GM12878 (cell line): ENCODE results near the gene GNA14. TPM values are rescaled to one million over a fixed set of nuclear protein-coding genes. Genes with fewer than 3 reads are reported as not detected.

Source experiments
- ATAC-seq: fragments of 200-7000 bp; cut with Tn5 transposase; 3 replicates; pipeline ENCODE4 v1.9.1; 2020; ENCODE audit warnings: mild to moderate bottlenecking, moderate library complexity
- BruUV-seq: library from RNA; stranded (reverse); fragments of 400-500 nt; replicated peaks from 2 replicates; lab custom pipeline; 2021; lab: Mats Ljungman, UMichigan
- CTCF ChIA-PET: fragments of 300-600 bp; sonication (Branson Sonifier 250); formaldehyde crosslinking; extraction: SDS; loops from one replicate; lab custom pipeline; 2021; ENCODE audit warnings: inconsistent platforms; lab: Yijun Ruan, JAX
- POLR2A ChIA-PET: fragments of 350-600 bp; formaldehyde crosslinking; extraction: SDS; loops from one replicate; lab custom pipeline; 2021; ENCODE audit warnings: inconsistent platforms; lab: Charles Lee
- RAD21 ChIA-PET: fragments of 300-600 bp; sonication (Branson Sonifier 250); formaldehyde crosslinking; loops from one replicate; lab custom pipeline; 2023; ENCODE audit warnings: antibody characterized with exemption; ENCODE audit not compliant: unreplicated experiment; lab: Charles Lee
- SMC1A ChIA-PET: fragments of 300-600 bp; sonication (Branson Sonifier 250); formaldehyde crosslinking; loops from one replicate; lab custom pipeline; 2023; ENCODE audit not compliant: unreplicated experiment, uncharacterized antibody; lab: Charles Lee
- DNase-seq: peaks from one replicate; pipeline ENCODE4 v3.0.0-alpha.2; 2011; ENCODE audit warnings: low read depth, low spot score
- FAIRE-seq: peaks from 3 replicates; lab custom pipeline; 2011; peaks lifted over from hg19 to GRCh38; lab: Jason Lieb, UNC
- H2AFZ ChIP-seq: 2 replicates; pipeline ENCODE4 v1.6.0; 2011; ENCODE audit warnings: low read depth, low read length, control low read depth; ENCODE audit not compliant: control insufficient read depth
- H3K27ac ChIP-seq: 2 replicates; pipeline ENCODE4 v1.5.1; 2011; ENCODE audit warnings: control low read depth; ENCODE audit not compliant: control insufficient read depth, insufficient read depth
- H3K27me3 ChIP-seq, 2 experiments: replicated peaks in 1 of 2; 2 replicates each; pipeline versions ENCODE4 v1.6.0 to v1.6.1; 2011; ENCODE audit warnings: low read length in 1 of 2; ENCODE audit not compliant: control insufficient read depth in 2 of 2, insufficient read depth in 2 of 2
- H3K36me3 ChIP-seq, 2 experiments: 2 replicates each; pipeline ENCODE4 v1.5.1; 2011; ENCODE audit warnings: low read length in 1 of 2; ENCODE audit not compliant: control insufficient read depth in 2 of 2, insufficient read depth in 2 of 2
- H3K4me1 ChIP-seq: 2 replicates; pipeline ENCODE4 v1.6.1; 2011; ENCODE audit warnings: mild to moderate bottlenecking, low read length, moderate library complexity, mixed read lengths; ENCODE audit not compliant: control insufficient read depth, insufficient read depth
- H3K4me2 ChIP-seq: 2 replicates; pipeline ENCODE4 v1.6.0; 2011; ENCODE audit warnings: control low read depth; ENCODE audit not compliant: control insufficient read depth, insufficient read depth
- H3K4me3 ChIP-seq: fragments of 200-600 bp; sonication (generic); 2 replicates; pipeline ENCODE4 v1.5.1; 2016
- H3K79me2 ChIP-seq: 2 replicates; pipeline ENCODE4 v1.6.0; 2011; ENCODE audit warnings: low read length; ENCODE audit not compliant: control insufficient read depth, insufficient read depth
- H3K9ac ChIP-seq: 2 replicates; pipeline ENCODE4 v1.8.0; 2011; ENCODE audit warnings: low read length, control low read depth, mixed read lengths; ENCODE audit not compliant: control insufficient read depth, insufficient read depth
- H3K9me3 ChIP-seq: replicated peaks from 3 replicates; pipeline ENCODE4 v1.5.1; 2011; ENCODE audit warnings: mild to moderate bottlenecking, low read length; ENCODE audit not compliant: control insufficient read depth, insufficient read depth
- H4K20me1 ChIP-seq: 2 replicates; pipeline ENCODE4 v1.6.0; 2011; ENCODE audit not compliant: control insufficient read depth, insufficient read depth
- CREM ChIP-seq: IDR thresholded peaks from 2 replicates; pipeline ENCODE4 v1.6.1; 2014; ENCODE audit warnings: antibody characterized with exemption, low read depth
- HCFC1 ChIP-seq: fragments of 150-350 bp; IDR thresholded peaks from 2 replicates; pipeline ENCODE4 v1.6.1; 2014; ENCODE audit warnings: low read length
- IRF4 ChIP-seq: IDR thresholded peaks from 2 replicates; pipeline ENCODE4 v1.6.1; 2011; ENCODE audit warnings: low read depth, low read length
- MEF2B ChIP-seq: fragments of 450-650 bp; IDR thresholded peaks from 2 replicates; pipeline ENCODE4 v1.6.1; 2018; ENCODE audit warnings: mild to moderate bottlenecking, moderate library complexity; ENCODE audit not compliant: partially characterized antibody, poor library complexity, severe bottlenecking
- MTA2 ChIP-seq: fragments of 450-650 bp; IDR thresholded peaks from 2 replicates; pipeline ENCODE4 v1.6.1; 2016; ENCODE audit warnings: low read depth, mild to moderate bottlenecking, moderate library complexity
- NFIC ChIP-seq: IDR thresholded peaks from 2 replicates; pipeline ENCODE4 v1.6.1; 2012; ENCODE audit warnings: low read depth, mild to moderate bottlenecking, inconsistent platforms, low read length, moderate library complexity
- PML ChIP-seq: IDR thresholded peaks from 2 replicates; pipeline ENCODE4 v1.6.1; 2012; ENCODE audit warnings: low read length, inconsistent platforms
- TCF12 ChIP-seq: IDR thresholded peaks from 2 replicates; pipeline ENCODE4 v1.6.1; 2011; ENCODE audit warnings: low read depth, mild to moderate bottlenecking, low read length
- YY1 ChIP-seq: IDR thresholded peaks from 2 replicates; pipeline ENCODE4 v1.6.1; 2011; ENCODE audit warnings: low read depth, mild to moderate bottlenecking, low read length
- ZNF24 ChIP-seq: fragments of 450-650 bp; IDR thresholded peaks from 2 replicates; pipeline ENCODE4 v1.6.1; 2017; ENCODE audit warnings: antibody characterized with exemption, mild to moderate bottlenecking
- ZNF622 ChIP-seq: fragments of 450-650 bp; IDR thresholded peaks from 2 replicates; pipeline ENCODE4 v1.6.1; 2017; ENCODE audit warnings: mild to moderate bottlenecking, inconsistent platforms
- in situ Hi-C: fragments of 300-500 bp; cut with MboI; formaldehyde crosslinking; loops from 9 replicates; pipeline ENCODE4 v1.14.3; 2018; ENCODE audit warnings: mixed read lengths
- intact Hi-C: fragments of 100-400 bp; cut with micrococcal nuclease; formaldehyde crosslinking; loops from one replicate; pipeline ENCODE4 v1.14.2; 2022; ENCODE audit not compliant: unreplicated experiment
- polyA plus RNA-seq, 11 experiments: library from polyadenylated mRNA; depleted of rRNA in 4 of 11; unstranded in 6 of 11; stranded (reverse) in 5 of 11; fragments of >200 nt; fragmentation: Nextera tagmentation in 4 of 11; fragmentation: Illumina TruSeq in 1 of 11; extraction: Ambion mirVana in 4 of 11; extraction: Trizol in 1 of 11; gene quantifications; 1 replicate in 1 of 11; 2 replicates in 10 of 11; pipeline versions ENCODE4 v1.2.1 to v1.2.3, GENCODE V29; 2011 to 2016; ENCODE audit warnings: inconsistent platforms in 2 of 11, missing spikeins in 2 of 11, low read depth in 1 of 11
- total RNA-seq, 4 experiments: library from RNA; depleted of rRNA in 3 of 4; stranded (reverse); fragments of >200 nt in 3 of 4; fragmentation: Illumina TruSeq in 1 of 4; extraction: Trizol in 1 of 4; gene quantifications; 2 replicates each; pipeline versions ENCODE4 v1.2.1 to v1.2.3, GENCODE V29; 2013 to 2021
- TF ChIP-seq, protein P1 (sequence below): fragments of 450-650 bp; IDR thresholded peaks from 2 replicates; pipeline ENCODE4 v1.6.1; 2017; ENCODE audit warnings: antibody characterized with exemption, mild to moderate bottlenecking, moderate library complexity

Gene GNA14
- total and polyA plus RNA-seq, 10 of the 15 experiments (the other 5 are each of a cell fraction or from before 2014, with no cell fraction given) = 0.17 TPM; not detected in 9

DNA sequence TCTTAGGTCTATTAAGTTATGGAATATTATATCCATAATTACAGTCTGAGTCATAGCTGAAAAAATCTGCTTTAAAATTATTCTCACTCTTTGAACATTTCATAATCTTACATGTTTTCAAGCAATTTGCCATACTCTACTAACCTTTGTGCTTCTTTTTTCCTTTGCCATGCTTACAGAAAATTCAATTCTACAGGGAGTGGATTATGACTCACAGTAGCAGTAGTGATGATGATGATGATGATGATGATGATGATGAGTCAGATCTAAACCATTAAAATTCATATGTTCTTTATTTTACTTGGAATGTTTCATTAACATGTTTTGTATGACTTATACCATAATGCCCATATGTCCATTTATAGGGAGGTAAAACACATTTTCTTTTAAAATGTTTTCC is 263.7 kb downstream of the GNA14 start:
- no peak for FAIRE-seq
- Histone ChIP-seq H3K4me1 (no peaks in the 10 kb centered on the region), H4K20me1 (no peaks in the 10 kb centered on the region), H3K4me2 (no peak overlapping the region), H3K4me3 (no peak overlapping the region), H3K27me3 (no peaks in the 10 kb centered on the region), H3K27ac (no peak overlapping the region), H3K36me3 (peaks cover 0 to 3% of the 10 kb centered on the region in 2 experiments; a peak in 1 of 4 replicates), H3K79me2 (no peaks in the 10 kb centered on the region), H3K9ac (no peak overlapping the region)
- ChIA-PET SMC1A (interaction anchor here (1.0 to 1.1 kb wide), 2 partner anchors 23 to 208 kb away, joined by 3 read pairs; no protein-coding TSS in a partner anchor), CTCF (no interaction called here), RAD21 (no interaction called here), POLR2A (interaction anchor here (0.6 kb wide), 1 partner anchor 201 kb away, joined by 3 read pairs; no protein-coding TSS in a partner anchor)
- intact Hi-C loops = no loop called here
- no peak for DNase-seq
- no peak for ATAC-seq
- no TSS peak for BruUV-seq
- in situ Hi-C loops = no loop called here
- TF ChIP-seq YY1 (no peak), CREM (no peak), HCFC1 (no peak), PML (no peak), IRF4 (no peak), MEF2B (no peak), MTA2 (no peak), ZNF622 (no peak), TCF12 (no peak), ZNF24 (no peak), NFIC (no peak)
- TF ChIP-seq, protein P1, sequence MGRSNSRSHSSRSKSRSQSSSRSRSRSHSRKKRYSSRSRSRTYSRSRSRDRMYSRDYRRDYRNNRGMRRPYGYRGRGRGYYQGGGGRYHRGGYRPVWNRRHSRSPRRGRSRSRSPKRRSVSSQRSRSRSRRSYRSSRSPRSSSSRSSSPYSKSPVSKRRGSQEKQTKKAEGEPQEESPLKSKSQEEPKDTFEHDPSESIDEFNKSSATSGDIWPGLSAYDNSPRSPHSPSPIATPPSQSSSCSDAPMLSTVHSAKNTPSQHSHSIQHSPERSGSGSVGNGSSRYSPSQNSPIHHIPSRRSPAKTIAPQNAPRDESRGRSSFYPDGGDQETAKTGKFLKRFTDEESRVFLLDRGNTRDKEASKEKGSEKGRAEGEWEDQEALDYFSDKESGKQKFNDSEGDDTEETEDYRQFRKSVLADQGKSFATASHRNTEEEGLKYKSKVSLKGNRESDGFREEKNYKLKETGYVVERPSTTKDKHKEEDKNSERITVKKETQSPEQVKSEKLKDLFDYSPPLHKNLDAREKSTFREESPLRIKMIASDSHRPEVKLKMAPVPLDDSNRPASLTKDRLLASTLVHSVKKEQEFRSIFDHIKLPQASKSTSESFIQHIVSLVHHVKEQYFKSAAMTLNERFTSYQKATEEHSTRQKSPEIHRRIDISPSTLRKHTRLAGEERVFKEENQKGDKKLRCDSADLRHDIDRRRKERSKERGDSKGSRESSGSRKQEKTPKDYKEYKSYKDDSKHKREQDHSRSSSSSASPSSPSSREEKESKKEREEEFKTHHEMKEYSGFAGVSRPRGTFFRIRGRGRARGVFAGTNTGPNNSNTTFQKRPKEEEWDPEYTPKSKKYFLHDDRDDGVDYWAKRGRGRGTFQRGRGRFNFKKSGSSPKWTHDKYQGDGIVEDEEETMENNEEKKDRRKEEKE = no peak
- TF ChIP-seq, all 136 proteins: peak for 0
- no peak overlapping the region for H2AFZ ChIP-seq
- no peaks in the 10 kb centered on the region for H3K9me3 ChIP-seq
